22Rv1 (cell line): ENCODE measurements around the gene OR2A14.
"Not testable (repeated sequence)": the region's sequence is repeated elsewhere in the genome, so short reads cannot be mapped to it uniquely, and the experiment has no call there.

Experiments
- CTCF ChIP-seq: fragments of 450-650 bp; IDR thresholded peaks from 2 replicates; pipeline ENCODE4 v1.5.1; 2017; ENCODE audit warnings: mild to moderate bottlenecking
- ZFX ChIP-seq: fragments of 450-650 bp; IDR thresholded peaks from 2 replicates; pipeline ENCODE4 v1.6.1; 2017; ENCODE audit warnings: antibody characterized with exemption, borderline replicate concordance

GRCh38 chr7:144179165-144179479 is 56.1 kb downstream of the OR2A14 start:
- TF ChIP-seq CTCF, ZFX: not testable (repeated sequence)
